Effector memory CD4-positive, alpha-beta T cell (primary cell): ENCODE measurements around the gene DCAF4.
"Not testable (repeated sequence)": the region's sequence is repeated elsewhere in the genome, so short reads cannot be mapped to it uniquely, and the experiment has no call there.

Source experiments
- DNase-seq, 3 donors: peaks; one replicate each; pipeline ENCODE4 v3.0.0-alpha.2; 2020
- H3K27ac ChIP-seq: 2 replicates; pipeline ENCODE4 v1.7.0; 2013; ENCODE audit warnings: mild to moderate bottlenecking, low read length, moderate library complexity; ENCODE audit not compliant: insufficient read depth, poor library complexity, severe bottlenecking
- H3K27me3 ChIP-seq: replicated peaks from 2 replicates; pipeline ENCODE4 v1.7.0; 2013; ENCODE audit warnings: mild to moderate bottlenecking, low read length; ENCODE audit not compliant: insufficient read depth, control insufficient read depth, poor library complexity, severe bottlenecking
- H3K36me3 ChIP-seq: 2 replicates; pipeline ENCODE4 v1.7.0; 2013; ENCODE audit warnings: mild to moderate bottlenecking, low read length, moderate library complexity; ENCODE audit not compliant: control insufficient read depth, insufficient read depth
- H3K4me1 ChIP-seq: 2 replicates; pipeline ENCODE4 v1.7.0; 2013; ENCODE audit warnings: low read length, mild to moderate bottlenecking; ENCODE audit not compliant: control insufficient read depth, insufficient read depth, poor library complexity, severe bottlenecking
- H3K4me3 ChIP-seq: 2 replicates; pipeline ENCODE4 v1.7.0; 2013; ENCODE audit warnings: low read length, low read depth, mild to moderate bottlenecking; ENCODE audit not compliant: insufficient read depth, poor library complexity, severe bottlenecking
- H3K9me3 ChIP-seq: 2 replicates; pipeline ENCODE4 v1.7.0; 2013; ENCODE audit warnings: mild to moderate bottlenecking, low read length, moderate library complexity; ENCODE audit not compliant: control insufficient read depth

Gene DCAF4

GRCh38 chr14:73003681-73004080 lies 77.4 kb downstream of the DCAF4 start:
- no peak overlapping the region for H3K27ac ChIP-seq
- H3K4me1 ChIP-seq, result no peaks in the 10 kb centered on the region
- peaks cover 15% of the 10 kb centered on the region for H3K36me3 ChIP-seq
- no peak overlapping the region for H3K4me3 ChIP-seq
- H3K9me3 ChIP-seq, result no peaks in the 10 kb centered on the region
- no peaks in the 10 kb centered on the region for H3K27me3 ChIP-seq
- no peak for DNase-seq

- not testable (repeated sequence) for H3K27ac ChIP-seq, H3K4me1 ChIP-seq, DNase-seq, H3K4me3 ChIP-seq, H3K27me3 ChIP-seq, H3K9me3 ChIP-seq
- peaks cover 22% of the 10 kb centered on the region for H3K36me3 ChIP-seq
These were observed 78.4 kb downstream of the DCAF4 start for GRCh38 chr14:73004641-73005040.

- peaks cover 25% of the 10 kb centered on the region for H3K36me3 ChIP-seq
- DNase-seq, result no peak
- H3K27ac ChIP-seq, result no peak overlapping the region
- no peaks in the 10 kb centered on the region for H3K9me3 ChIP-seq
- no peaks in the 10 kb centered on the region for H3K27me3 ChIP-seq
- no peak overlapping the region for H3K4me3 ChIP-seq
- no peaks in the 10 kb centered on the region for H3K4me1 ChIP-seq
These were observed 81.6 kb downstream of the DCAF4 start for GRCh38 chr14:73007835-73008234.

- Histone ChIP-seq H3K27me3 (no peaks in the 10 kb centered on the region), H3K9me3 (no peaks in the 10 kb centered on the region), H3K27ac (no peak overlapping the region), H3K36me3 (peaks cover 25% of the 10 kb centered on the region), H3K4me1 (no peaks in the 10 kb centered on the region), H3K4me3 (no peak overlapping the region)
- no peak for DNase-seq
These were observed 82.2 kb downstream of the DCAF4 start for GRCh38 chr14:73008501-73008900.
